Spleen (tissue), 7 donors: ENCODE results near the gene EME1.

Experiments
- CTCF ChIP-seq, 11 experiments: fragments of 200-600 bp in 7 of 11; fragments of 450-650 bp in 4 of 11; sonication (generic) in 4 of 11; IDR thresholded peaks in 8 of 11; conservative IDR thresholded peaks in 3 of 11; 1 replicate in 7 of 11; 2 replicates in 4 of 11; pipeline versions ENCODE4 v1.4.0 to v1.8.0; 2016 to 2021; ENCODE audit warnings: antibody characterized with exemption in 11 of 11, inconsistent platforms in 4 of 11, mild to moderate bottlenecking in 1 of 11
- POLR2A ChIP-seq, 3 donors: fragments of 450-650 bp; IDR thresholded peaks; one replicate each; pipeline ENCODE4 v1.5.1; 2017; ENCODE audit warnings: antibody characterized with exemption in 3 of 3, mild to moderate bottlenecking in 1 of 3
- POLR2AphosphoS5 ChIP-seq, 3 donors: sonication (generic); formaldehyde crosslinking; IDR thresholded peaks; one replicate each; pipeline ENCODE4 v1.5.1; 2017; ENCODE audit warnings: antibody characterized with exemption in 3 of 3
- donor health status: DM: no; HTN: no; CAD: no; lungs with moderate emphysema.
- donor health status: DM: no; HTN: no; CAD: no.
- donor health status: DM: no; HTN: no; CAD: no.

DNA sequence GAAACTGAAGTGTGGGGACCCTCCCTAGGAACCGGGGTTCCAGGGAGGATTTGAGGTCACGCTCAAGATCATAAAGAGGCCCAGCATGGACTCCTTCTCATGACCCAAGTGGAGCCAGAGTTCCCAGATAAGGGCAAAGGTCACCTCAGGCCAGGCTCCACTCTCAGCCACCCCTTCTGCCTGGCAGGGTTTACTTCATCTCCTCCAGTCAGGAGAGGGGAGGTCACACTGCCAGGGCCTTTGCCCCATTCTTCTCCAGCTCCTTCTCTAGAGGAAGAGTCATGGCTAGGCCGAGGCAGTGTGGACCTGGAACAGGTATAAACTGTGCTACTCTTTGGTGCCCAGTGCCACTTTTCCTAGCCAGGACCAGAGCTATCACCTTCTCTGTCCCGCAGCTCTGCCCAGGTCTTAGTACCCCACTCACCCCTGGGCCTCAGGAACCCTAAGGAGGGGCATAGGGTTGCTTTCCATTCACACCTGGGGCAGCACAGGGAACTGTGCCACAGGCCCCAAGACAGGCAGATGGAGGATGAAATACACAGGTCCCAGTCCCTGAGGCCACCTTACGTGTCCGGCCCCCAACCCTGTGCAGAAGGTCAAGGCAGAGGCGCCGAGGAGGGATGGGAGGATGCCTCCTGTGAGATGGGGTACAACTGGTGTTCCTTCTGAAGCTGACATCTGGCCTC lies 52.1 kb downstream of the EME1 start:
- TF ChIP-seq CTCF (IDR thresholded peaks at IDR 0.05 in 8 of 11, conservative IDR thresholded peaks at IDR 0.05 in 3 of 11) (no peak), POLR2A (IDR thresholded peaks at IDR 0.05) (no peak), POLR2AphosphoS5 (IDR thresholded peaks at IDR 0.05) (no peak)
